Lung (tissue), 12 donors: ENCODE results near the gene HBB. TPM values are rescaled to one million over a fixed set of nuclear protein-coding genes. Genes with fewer than 3 reads are reported as not detected.

Experiments
- ATAC-seq: fragments of 200-7000 bp; cut with Tn5 transposase; one replicate; pipeline ENCODE4 v1.9.1; 2020; ENCODE audit warnings: moderate number of reproducible peaks; ENCODE audit not compliant: insufficient read depth, low FRiP score
- DNase-seq, 3 donors: peaks; one replicate each; pipeline ENCODE4 v3.0.0-alpha.2; 2013 to 2017
- H3K27ac ChIP-seq, 2 donors: one replicate each; pipeline ENCODE4 v1.5.1; 2013; ENCODE audit warnings: mild to moderate bottlenecking in 2 of 2, moderate library complexity in 2 of 2, control low read depth in 1 of 2, inconsistent platforms in 1 of 2, low read depth in 1 of 2, low read length in 1 of 2
- H3K27me3 ChIP-seq, 3 donors: one replicate each; pipeline ENCODE4 v1.5.1; 2013; ENCODE audit warnings: low read length in 2 of 3; ENCODE audit not compliant: control insufficient read depth in 3 of 3, insufficient read depth in 3 of 3
- H3K36me3 ChIP-seq, 4 donors: one replicate each; pipeline ENCODE4 v1.5.1; 2013; ENCODE audit warnings: low read length in 4 of 4, mild to moderate bottlenecking in 1 of 4, moderate library complexity in 1 of 4; ENCODE audit not compliant: control insufficient read depth in 4 of 4, insufficient read depth in 4 of 4
- H3K4me1 ChIP-seq, 5 donors: one replicate each; pipeline ENCODE4 v1.5.1; 2013; ENCODE audit warnings: low read length in 5 of 5, mild to moderate bottlenecking in 2 of 5, moderate library complexity in 1 of 5; ENCODE audit not compliant: control insufficient read depth in 5 of 5, insufficient read depth in 5 of 5
- H3K4me3 ChIP-seq: one replicate; pipeline ENCODE4 v1.5.1; 2013; ENCODE audit warnings: mild to moderate bottlenecking, control low read depth, moderate library complexity
- H3K9ac ChIP-seq, 2 donors: one replicate each; pipeline ENCODE4 v1.5.1; 2013; ENCODE audit warnings: low read length in 2 of 2, control low read depth in 1 of 2; ENCODE audit not compliant: insufficient read depth in 1 of 2
- H3K9me3 ChIP-seq, 4 donors: one replicate each; pipeline ENCODE4 v1.5.1; 2013; ENCODE audit warnings: low read length in 3 of 4, mild to moderate bottlenecking in 1 of 4, moderate library complexity in 1 of 4; ENCODE audit not compliant: control insufficient read depth in 4 of 4, insufficient read depth in 3 of 4
- WGBS, 2 donors: extraction: QIAGEN DNeasy Blood & Tissue Kit; methylation state at CpG; one replicate each; pipeline ENCODE4 v1.1.7; 2013; 5-methylcytosine and 5-hydroxymethylcytosine counted together
- polyA plus RNA-seq, 2 donors: library from polyadenylated mRNA; stranded (reverse); fragments of 200-250 nt; gene quantifications; one replicate each; pipeline ENCODE4 v1.2.1, GENCODE V29; 2013
- total RNA-seq, 2 donors: library from RNA; depleted of rRNA in 1 of 2; stranded (reverse); fragments of >200 nt in 1 of 2; gene quantifications; one replicate each; pipeline ENCODE4 v1.2.1, GENCODE V29; 2014 to 2021
- TF ChIP-seq, protein P1 (sequence below): IDR thresholded peaks from 2 replicates; pipeline ENCODE4 v1.5.1; 2012; ENCODE audit warnings: mild to moderate bottlenecking; ENCODE audit errors: control extremely low read depth, extremely low read depth
- donor health status: control.
- donor health status: control.
- donor health status: Bipolar disorder and iron deficiency.
- donor health status: healthy.
- donor health status: DM: yes; HTN: yes; CAD: no.

Gene HBB
- total and polyA plus RNA-seq, 4 donors = 39.4 to 1,072 (median 651) TPM

DNA sequence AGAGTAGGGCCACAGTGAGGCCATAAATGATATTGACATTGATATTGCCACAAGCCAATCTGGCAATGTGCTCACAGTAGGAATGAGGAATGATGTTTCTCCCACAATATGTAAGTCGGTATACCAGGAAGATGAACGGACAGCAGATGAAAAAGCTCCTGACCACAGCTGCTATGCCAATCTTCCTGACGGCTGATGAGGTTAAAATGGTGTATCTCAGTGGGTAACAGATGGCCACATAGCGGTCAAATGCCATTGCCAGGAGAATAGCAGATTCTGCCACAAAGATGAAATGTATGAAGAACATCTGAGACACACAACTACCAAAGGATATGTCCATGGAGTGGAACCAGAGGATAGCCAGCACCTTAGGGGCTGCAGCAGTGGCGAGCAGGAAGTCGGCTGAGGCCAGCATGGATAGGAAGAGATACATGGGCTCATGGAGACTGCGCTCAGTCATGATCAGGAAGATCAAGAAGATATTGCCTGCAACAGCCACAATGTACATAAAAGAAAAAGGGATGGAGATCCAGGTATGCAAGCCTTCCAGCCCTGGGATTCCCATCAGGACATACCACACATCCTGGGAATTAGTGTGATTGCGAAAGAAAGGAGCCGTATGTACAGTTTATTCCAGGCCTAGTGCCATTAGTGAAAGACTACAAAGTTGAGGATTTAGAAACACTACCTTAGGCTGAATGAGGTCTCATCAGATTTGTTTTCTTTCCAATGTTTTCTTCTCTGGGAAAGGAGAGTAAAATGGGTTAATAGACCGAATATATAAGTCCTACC, 48.6 kb downstream of the HBB start:
- ATAC-seq = no peak
- Histone ChIP-seq H3K9me3 (peaks cover 0 to 1% (median 0%) of the 10 kb centered on the region in 4 donors), H3K27me3 (no peaks in the 10 kb centered on the region), H3K27ac (no peak overlapping the region), H3K9ac (no peak overlapping the region), H3K36me3 (no peaks in the 10 kb centered on the region), H3K4me1 (no peaks in the 10 kb centered on the region), H3K4me3 (no peak overlapping the region)
- no peak for DNase-seq
- 82 to 87% methylated on average over 10 of the region's 10 CpGs for WGBS, 2 donors
- TF ChIP-seq, protein P1, sequence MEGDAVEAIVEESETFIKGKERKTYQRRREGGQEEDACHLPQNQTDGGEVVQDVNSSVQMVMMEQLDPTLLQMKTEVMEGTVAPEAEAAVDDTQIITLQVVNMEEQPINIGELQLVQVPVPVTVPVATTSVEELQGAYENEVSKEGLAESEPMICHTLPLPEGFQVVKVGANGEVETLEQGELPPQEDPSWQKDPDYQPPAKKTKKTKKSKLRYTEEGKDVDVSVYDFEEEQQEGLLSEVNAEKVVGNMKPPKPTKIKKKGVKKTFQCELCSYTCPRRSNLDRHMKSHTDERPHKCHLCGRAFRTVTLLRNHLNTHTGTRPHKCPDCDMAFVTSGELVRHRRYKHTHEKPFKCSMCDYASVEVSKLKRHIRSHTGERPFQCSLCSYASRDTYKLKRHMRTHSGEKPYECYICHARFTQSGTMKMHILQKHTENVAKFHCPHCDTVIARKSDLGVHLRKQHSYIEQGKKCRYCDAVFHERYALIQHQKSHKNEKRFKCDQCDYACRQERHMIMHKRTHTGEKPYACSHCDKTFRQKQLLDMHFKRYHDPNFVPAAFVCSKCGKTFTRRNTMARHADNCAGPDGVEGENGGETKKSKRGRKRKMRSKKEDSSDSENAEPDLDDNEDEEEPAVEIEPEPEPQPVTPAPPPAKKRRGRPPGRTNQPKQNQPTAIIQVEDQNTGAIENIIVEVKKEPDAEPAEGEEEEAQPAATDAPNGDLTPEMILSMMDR = no peak

Other genes with a start within 250 kb of the HBB start
- not detected for gene OR51L1, start 232.2 kb downstream of the HBB start, total RNA-seq
- not detected for gene OR51L1, start 232.2 kb downstream of the HBB start, polyA plus RNA-seq
- not detected for gene OR52J3, start 180.5 kb downstream of the HBB start, total RNA-seq
- gene OR52J3, start 180.5 kb downstream of the HBB start, polyA plus RNA-seq = not detected
- not detected for gene OR52E2, start 167.4 kb downstream of the HBB start, total RNA-seq
- gene OR52E2, start 167.4 kb downstream of the HBB start, polyA plus RNA-seq = not detected
- gene OR52E1, start 157.5 kb downstream of the HBB start, total RNA-seq = not detected
- gene OR52E1, start 157.5 kb downstream of the HBB start, polyA plus RNA-seq = not detected
- gene OR52A5, start 88.7 kb downstream of the HBB start, total RNA-seq = not detected
- not detected for gene OR52A5, start 88.7 kb downstream of the HBB start, polyA plus RNA-seq
- not detected for gene OR52A1, start 72.3 kb downstream of the HBB start, total RNA-seq
- not detected for gene OR52A1, start 72.3 kb downstream of the HBB start, polyA plus RNA-seq
- not detected for gene OR51V1, start 26.4 kb downstream of the HBB start, total RNA-seq
- gene OR51V1, start 26.4 kb downstream of the HBB start, polyA plus RNA-seq = not detected
- 1 to 10 TPM in 1 of 2 donors, not detected in 1; 1.1 TPM for gene HBD, start 7.4 kb upstream of the HBB start, total RNA-seq
- gene HBD, start 7.4 kb upstream of the HBB start, polyA plus RNA-seq = under 1 TPM; 0.24 to 0.66 TPM
- gene HBG1, start 22.8 kb upstream of the HBB start, total RNA-seq = 10 to 100 TPM in 1 of 2 donors, 1 to 10 TPM in 1; 1.6 to 60.9 TPM
- under 1 TPM in 1 of 2 donors, not detected in 1; 0.56 TPM for gene HBG1, start 22.8 kb upstream of the HBB start, polyA plus RNA-seq
- over 10,000 TPM in 1 of 2 donors, 1 to 10 TPM in 1; 8.2 to 13,246 TPM for gene HBG2, start 27.7 kb upstream of the HBB start, total RNA-seq
- under 1 TPM; 0.31 to 1.00 TPM for gene HBG2, start 27.7 kb upstream of the HBB start, polyA plus RNA-seq
- 10 to 100 TPM in 1 of 2 donors, 1 to 10 TPM in 1; 2.1 to 14.6 TPM for gene HBE1, start 42.9 kb upstream of the HBB start, total RNA-seq
- not detected for gene HBE1, start 42.9 kb upstream of the HBB start, polyA plus RNA-seq
- 1 to 10 TPM in 1 of 2 donors, not detected in 1; 1.9 TPM for gene OR51B4, start 74.9 kb upstream of the HBB start, total RNA-seq
- not detected for gene OR51B4, start 74.9 kb upstream of the HBB start, polyA plus RNA-seq
- 1 to 10 TPM in 1 of 2 donors, not detected in 1; 1.9 TPM for gene OR51B2, start 97.2 kb upstream of the HBB start, total RNA-seq
- gene OR51B2, start 97.2 kb upstream of the HBB start, polyA plus RNA-seq = not detected
- gene OR51B5, start 116.5 kb upstream of the HBB start, total RNA-seq = 1 to 10 TPM in 1 of 2 donors, under 1 TPM in 1; 0.52 to 4.2 TPM
- under 1 TPM; 0.03 to 0.10 TPM for gene OR51B5, start 116.5 kb upstream of the HBB start, polyA plus RNA-seq
- gene OR51B6, start 124.4 kb upstream of the HBB start, total RNA-seq = not detected
- gene OR51B6, start 124.4 kb upstream of the HBB start, polyA plus RNA-seq = not detected
- not detected for gene OR51M1, start 156.7 kb upstream of the HBB start, total RNA-seq
- not detected for gene OR51M1, start 156.7 kb upstream of the HBB start, polyA plus RNA-seq
- not detected for gene OR51Q1, start 195.0 kb upstream of the HBB start, total RNA-seq
- gene OR51Q1, start 195.0 kb upstream of the HBB start, polyA plus RNA-seq = not detected
- 1 to 10 TPM in 1 of 2 donors, not detected in 1; 3.2 TPM for gene OR51I1, start 214.4 kb upstream of the HBB start, total RNA-seq
- gene OR51I1, start 214.4 kb upstream of the HBB start, polyA plus RNA-seq = not detected
- gene OR51I2, start 222.3 kb upstream of the HBB start, total RNA-seq = not detected
- not detected for gene OR51I2, start 222.3 kb upstream of the HBB start, polyA plus RNA-seq